H1 (cell line): ENCODE results near the gene POLR2A. TPM values are rescaled to one million over a fixed set of nuclear protein-coding genes. Genes with fewer than 3 reads are reported as not detected.

Experiments used
- ATF2 ChIP-seq: IDR thresholded peaks from 2 replicates; pipeline ENCODE4 v1.6.1; 2012; ENCODE audit warnings: low read length, inconsistent platforms
- CEBPB ChIP-seq: IDR thresholded peaks from 2 replicates; pipeline ENCODE4 v1.6.1; 2012; ENCODE audit warnings: low read depth, low read length
- CHD1 ChIP-seq: IDR thresholded peaks from 2 replicates; pipeline ENCODE4 v1.6.1; 2012; ENCODE audit warnings: low read depth, low read length, improper control_type of control experiment
- CHD2 ChIP-seq: IDR thresholded peaks from 2 replicates; pipeline ENCODE4 v1.6.1; 2012; ENCODE audit warnings: low read length, improper control_type of control experiment
- CTBP2 ChIP-seq: IDR thresholded peaks from 2 replicates; pipeline ENCODE4 v1.7.0; 2011; ENCODE audit warnings: borderline replicate concordance, mild to moderate bottlenecking, moderate library complexity, mixed read lengths, low read length; ENCODE audit not compliant: insufficient read depth, insufficient read length
- GTF2F1 ChIP-seq: IDR thresholded peaks from 2 replicates; pipeline ENCODE4 v1.6.1; 2012; ENCODE audit warnings: low read depth, low read length, improper control_type of control experiment, borderline replicate concordance
- JUND ChIP-seq: IDR thresholded peaks from 2 replicates; pipeline ENCODE4 v1.6.1; 2011; ENCODE audit warnings: mild to moderate bottlenecking, improper control_type of control experiment, low read length
- MAX ChIP-seq: IDR thresholded peaks from 2 replicates; pipeline ENCODE4 v1.6.1; 2012; ENCODE audit warnings: inconsistent platforms
- PHF8 ChIP-seq: fragments of 200-600 bp; sonication (generic); conservative IDR thresholded peaks from 2 replicates; pipeline ENCODE4 v1.7.1; 2012; ENCODE audit warnings: low read depth, mild to moderate bottlenecking, inconsistent platforms, low read length, moderate library complexity
- POLR2A ChIP-seq, 2 experiments: IDR thresholded peaks; 1 replicate in 1 of 2; 2 replicates in 1 of 2; pipeline ENCODE4 v1.6.1; 2011; ENCODE audit warnings: low read depth in 2 of 2, low read length in 2 of 2, mild to moderate bottlenecking in 2 of 2; ENCODE audit errors: control extremely low read depth in 1 of 2
- POU5F1 ChIP-seq: IDR thresholded peaks from 2 replicates; pipeline ENCODE4 v1.6.1; 2011; ENCODE audit warnings: low read depth, mild to moderate bottlenecking, low read length, moderate library complexity
- RNF2 ChIP-seq: fragments of 200-900, 300-1000 bp; sonication (generic); IDR thresholded peaks from 2 replicates; pipeline ENCODE4 v1.7.1; 2016; ENCODE audit warnings: borderline replicate concordance, low read depth, mild to moderate bottlenecking, antibody characterized with exemption, low read length; ENCODE audit not compliant: poor library complexity, severe bottlenecking; ENCODE audit errors: missing control alignments
- SAP30 ChIP-seq: fragments of 300-600 bp; sonication (generic); IDR thresholded peaks from 2 replicates; pipeline ENCODE4 v1.7.1; 2012; ENCODE audit warnings: low read length, moderate library complexity, mild to moderate bottlenecking, inconsistent platforms; ENCODE audit not compliant: insufficient read depth, insufficient replicate concordance
- SIN3A ChIP-seq, 2 experiments: IDR thresholded peaks in 1 of 2; conservative IDR thresholded peaks in 1 of 2; 2 replicates each; pipeline ENCODE4 v1.6.1; 2011 to 2012; ENCODE audit warnings: low read length in 2 of 2, improper control_type of control experiment in 1 of 2, low read depth in 1 of 2, mild to moderate bottlenecking in 1 of 2
- SP4 ChIP-seq: IDR thresholded peaks from 2 replicates; pipeline ENCODE4 v1.6.1; 2012; ENCODE audit warnings: low read length, inconsistent platforms
- polyA plus RNA-seq, 7 experiments: library from polyadenylated mRNA; depleted of rRNA in 3 of 7; stranded (reverse) in 5 of 7; unstranded in 2 of 7; fragments of >200 nt in 5 of 7; fragments of 200-250 nt in 2 of 7; gene quantifications; 1 replicate in 5 of 7; 2 replicates in 1 of 7; 4 replicates in 1 of 7; pipeline versions ENCODE4 v1.2.1 to v1.2.3, GENCODE V29; 2011 to 2013; ENCODE audit warnings: missing spikeins in 2 of 7, mixed read lengths in 2 of 7
- total RNA-seq: library from RNA; stranded (reverse); fragmentation: NEBNext Ultra II Directional; extraction: Animal tissue kit (Norgen Biotek cat#: 25700); gene quantifications from 2 replicates; pipeline ENCODE4 v1.2.1, GENCODE V29; 2021
- TF ChIP-seq, protein P1 (sequence below): IDR thresholded peaks from 2 replicates; pipeline ENCODE4 v1.6.1; 2012; ENCODE audit warnings: inconsistent platforms
- TF ChIP-seq, protein P2 (sequence below), 3 experiments: IDR thresholded peaks; 1 replicate in 2 of 3; 2 replicates in 1 of 3; pipeline versions ENCODE4 v1.5.1 to v1.6.1; 2011; ENCODE audit warnings: low read length in 3 of 3, mild to moderate bottlenecking in 3 of 3, inconsistent platforms in 2 of 3, low read depth in 1 of 3, moderate library complexity in 1 of 3; ENCODE audit not compliant: insufficient read depth in 1 of 3; ENCODE audit errors: control extremely low read depth in 1 of 3

Gene POLR2A
- total and polyA plus RNA-seq, 2 of the 8 experiments (the other 6 are each of a cell fraction or from before 2014, with no cell fraction given), result 26.8 to 150 TPM

DNA sequence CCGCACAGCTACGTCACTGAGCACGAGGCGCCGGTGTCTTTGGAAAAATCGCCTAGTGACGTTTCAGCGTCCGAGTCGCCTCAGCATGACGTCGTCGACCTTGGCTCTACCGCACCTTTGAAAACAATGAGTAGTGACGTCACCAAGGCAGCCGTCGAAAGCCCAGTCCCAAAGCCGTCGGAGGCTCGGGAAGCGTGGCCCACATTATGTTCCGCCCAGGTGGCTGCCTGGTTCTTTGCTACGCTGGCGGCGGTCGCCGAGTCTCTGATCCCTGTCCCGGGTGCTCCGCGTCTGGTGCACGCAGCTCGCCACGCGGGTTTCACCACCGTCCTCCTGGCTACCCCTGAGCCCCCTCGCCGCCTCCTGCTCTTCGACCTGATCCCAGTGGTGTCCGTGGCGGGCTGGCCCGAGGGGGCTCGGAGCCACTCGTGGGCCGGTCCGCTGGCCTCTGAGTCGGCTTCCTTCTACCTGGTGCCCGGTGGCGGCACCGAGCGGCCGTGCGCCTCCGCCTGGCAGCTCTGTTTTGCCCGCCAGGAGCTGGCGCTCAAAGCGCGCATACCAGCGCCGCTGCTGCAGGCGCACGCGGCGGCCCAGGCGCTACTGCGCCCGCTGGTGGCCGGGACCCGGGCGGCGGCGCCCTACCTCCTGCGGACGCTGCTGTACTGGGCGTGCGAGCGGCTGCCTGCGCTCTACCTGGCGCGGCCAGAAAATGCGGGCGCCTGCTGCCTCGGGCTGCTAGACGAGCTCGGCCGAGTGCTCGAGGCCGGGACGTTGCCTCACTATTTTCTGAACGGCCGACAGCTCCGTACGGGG lies 47.4 kb upstream of the POLR2A start (continued):
- peak; percentile 83 for TF ChIP-seq CTBP2
- TF ChIP-seq, protein P1, sequence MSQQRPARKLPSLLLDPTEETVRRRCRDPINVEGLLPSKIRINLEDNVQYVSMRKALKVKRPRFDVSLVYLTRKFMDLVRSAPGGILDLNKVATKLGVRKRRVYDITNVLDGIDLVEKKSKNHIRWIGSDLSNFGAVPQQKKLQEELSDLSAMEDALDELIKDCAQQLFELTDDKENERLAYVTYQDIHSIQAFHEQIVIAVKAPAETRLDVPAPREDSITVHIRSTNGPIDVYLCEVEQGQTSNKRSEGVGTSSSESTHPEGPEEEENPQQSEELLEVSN, result peak; percentile 58
- TF ChIP-seq GTF2F1, result no peak
- no peak for TF ChIP-seq POU5F1
- TF ChIP-seq SIN3A (conservative IDR thresholded peaks at IDR 0.05 in 1 of 2, IDR thresholded peaks at IDR 0.05 in 1 of 2; ENCODE audit: low read depth in 1 of 2, low read length in 2 of 2), result peak; percentile 51 to 72; a peak in 2 of 4 replicates
- TF ChIP-seq MAX, result peak; percentile 89
- peak; percentile 15; the same call in 1 of the 2 replicates for TF ChIP-seq CHD2
- no peak; the same call in 1 of the 2 replicates for TF ChIP-seq PHF8
- no peak for TF ChIP-seq SP4
- TF ChIP-seq POLR2A (IDR thresholded peaks at IDR 0.05; ENCODE audit: control extremely low read depth in 1 of 2, low read depth in 2 of 2, low read length in 2 of 2), result no peak; a peak in 1 of 3 replicates
- TF ChIP-seq SAP30, result peak; percentile 13
- TF ChIP-seq RNF2, result peak; percentile 47
- 0 out of 2 replicates have a peak, but pooled peaks have one; percentile 13 for TF ChIP-seq CEBPB
- TF ChIP-seq, protein P2, sequence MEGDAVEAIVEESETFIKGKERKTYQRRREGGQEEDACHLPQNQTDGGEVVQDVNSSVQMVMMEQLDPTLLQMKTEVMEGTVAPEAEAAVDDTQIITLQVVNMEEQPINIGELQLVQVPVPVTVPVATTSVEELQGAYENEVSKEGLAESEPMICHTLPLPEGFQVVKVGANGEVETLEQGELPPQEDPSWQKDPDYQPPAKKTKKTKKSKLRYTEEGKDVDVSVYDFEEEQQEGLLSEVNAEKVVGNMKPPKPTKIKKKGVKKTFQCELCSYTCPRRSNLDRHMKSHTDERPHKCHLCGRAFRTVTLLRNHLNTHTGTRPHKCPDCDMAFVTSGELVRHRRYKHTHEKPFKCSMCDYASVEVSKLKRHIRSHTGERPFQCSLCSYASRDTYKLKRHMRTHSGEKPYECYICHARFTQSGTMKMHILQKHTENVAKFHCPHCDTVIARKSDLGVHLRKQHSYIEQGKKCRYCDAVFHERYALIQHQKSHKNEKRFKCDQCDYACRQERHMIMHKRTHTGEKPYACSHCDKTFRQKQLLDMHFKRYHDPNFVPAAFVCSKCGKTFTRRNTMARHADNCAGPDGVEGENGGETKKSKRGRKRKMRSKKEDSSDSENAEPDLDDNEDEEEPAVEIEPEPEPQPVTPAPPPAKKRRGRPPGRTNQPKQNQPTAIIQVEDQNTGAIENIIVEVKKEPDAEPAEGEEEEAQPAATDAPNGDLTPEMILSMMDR (IDR thresholded peaks at IDR 0.05; ENCODE audit: control extremely low read depth in 1 of 3, insufficient read depth in 1 of 3, low read depth in 1 of 3, low read length in 3 of 3), result peak; percentile 63 to 99 (median 79)
- peak; percentile 93 for TF ChIP-seq ATF2
- TF ChIP-seq JUND, result peak; percentile 88; the same call in 1 of the 2 replicates
- TF ChIP-seq CHD1, result peak; percentile 9; the same call in 1 of the 2 replicates
